Ishikawa (cell line): ENCODE results near the gene GOLGA6L2.

ENCODE experiments used
- MAX ChIP-seq: IDR thresholded peaks from 2 replicates; pipeline ENCODE4 v1.6.1; 2012
- NFIC ChIP-seq: IDR thresholded peaks from 2 replicates; pipeline ENCODE4 v1.6.1; 2012

GRCh38 chr15:23440596-23440995 is 6.4 kb downstream of the GOLGA6L2 start:
- TF ChIP-seq MAX (no peak), NFIC (no peak)
